GM12872 (cell line): Measurements from ENCODE around the gene TXN.

Experiments
- TF ChIP-seq, protein P1 (sequence below): IDR thresholded peaks from 3 replicates; pipeline ENCODE4 v1.5.1; 2011; ENCODE audit warnings: low read depth, mild to moderate bottlenecking, low read length, moderate library complexity; ENCODE audit not compliant: insufficient read depth

TXN gene

DNA sequence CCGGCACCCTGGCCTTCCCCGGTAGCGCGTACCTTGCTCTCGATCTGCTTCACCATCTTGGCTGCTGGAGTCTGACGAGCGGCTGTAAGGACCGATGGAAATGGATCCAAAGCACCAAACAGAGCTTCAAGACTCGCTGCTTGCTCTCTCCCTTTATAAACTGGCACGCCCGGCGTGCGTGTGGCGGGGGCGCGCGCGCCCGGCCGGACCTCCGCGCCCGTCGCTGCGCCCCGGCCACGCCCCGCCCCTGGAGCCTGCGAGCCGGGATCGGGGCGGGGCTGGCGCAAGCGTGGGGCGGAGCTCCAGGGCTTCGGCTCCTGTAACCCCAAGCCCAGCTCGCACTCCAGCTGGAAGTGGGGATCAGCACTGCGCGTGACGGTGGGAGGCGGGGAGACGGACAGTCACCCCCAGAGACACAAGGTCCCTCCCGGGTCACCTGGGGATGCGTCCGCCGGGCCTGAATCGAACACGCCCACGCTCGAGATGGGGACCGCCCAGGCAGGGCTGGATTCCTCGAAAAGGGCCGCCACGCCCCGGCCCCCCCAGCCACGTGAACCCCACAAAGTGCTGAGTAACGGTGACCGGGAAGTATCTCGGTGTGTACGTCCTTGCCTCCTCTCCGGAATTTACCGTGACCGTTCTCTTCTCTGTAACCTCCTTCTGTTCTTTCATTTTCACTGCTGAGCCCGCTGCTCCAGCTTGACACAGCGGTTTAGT, at the start of gene TXN:
Gene TXN (minus strand): TSS at position 128 of the 717 bp plus-strand sequence. CDS start 72 bp downstream, at position 56.
- TF ChIP-seq, protein P1, sequence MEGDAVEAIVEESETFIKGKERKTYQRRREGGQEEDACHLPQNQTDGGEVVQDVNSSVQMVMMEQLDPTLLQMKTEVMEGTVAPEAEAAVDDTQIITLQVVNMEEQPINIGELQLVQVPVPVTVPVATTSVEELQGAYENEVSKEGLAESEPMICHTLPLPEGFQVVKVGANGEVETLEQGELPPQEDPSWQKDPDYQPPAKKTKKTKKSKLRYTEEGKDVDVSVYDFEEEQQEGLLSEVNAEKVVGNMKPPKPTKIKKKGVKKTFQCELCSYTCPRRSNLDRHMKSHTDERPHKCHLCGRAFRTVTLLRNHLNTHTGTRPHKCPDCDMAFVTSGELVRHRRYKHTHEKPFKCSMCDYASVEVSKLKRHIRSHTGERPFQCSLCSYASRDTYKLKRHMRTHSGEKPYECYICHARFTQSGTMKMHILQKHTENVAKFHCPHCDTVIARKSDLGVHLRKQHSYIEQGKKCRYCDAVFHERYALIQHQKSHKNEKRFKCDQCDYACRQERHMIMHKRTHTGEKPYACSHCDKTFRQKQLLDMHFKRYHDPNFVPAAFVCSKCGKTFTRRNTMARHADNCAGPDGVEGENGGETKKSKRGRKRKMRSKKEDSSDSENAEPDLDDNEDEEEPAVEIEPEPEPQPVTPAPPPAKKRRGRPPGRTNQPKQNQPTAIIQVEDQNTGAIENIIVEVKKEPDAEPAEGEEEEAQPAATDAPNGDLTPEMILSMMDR: no peak

DNA sequence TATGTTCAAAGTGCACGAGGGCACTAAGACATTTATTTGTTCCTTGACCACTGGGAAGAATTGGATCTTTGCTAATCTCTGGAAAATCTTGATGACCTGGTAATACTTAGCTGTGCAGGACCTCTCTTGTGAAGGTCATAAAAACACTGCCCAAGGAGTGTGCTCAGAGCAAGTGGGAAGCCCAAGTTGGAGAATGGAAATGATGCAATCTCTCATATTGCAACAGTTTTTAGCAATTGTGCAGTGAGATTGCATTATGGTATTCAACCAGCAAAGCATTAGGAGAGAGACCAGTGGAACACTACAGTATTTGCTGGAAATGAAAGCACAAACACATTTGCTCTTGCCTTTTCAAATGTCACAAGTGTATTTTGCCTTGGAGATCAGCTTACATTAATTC, 46.8 kb upstream of the TXN start:
- TF ChIP-seq, protein P1: no peak

DNA sequence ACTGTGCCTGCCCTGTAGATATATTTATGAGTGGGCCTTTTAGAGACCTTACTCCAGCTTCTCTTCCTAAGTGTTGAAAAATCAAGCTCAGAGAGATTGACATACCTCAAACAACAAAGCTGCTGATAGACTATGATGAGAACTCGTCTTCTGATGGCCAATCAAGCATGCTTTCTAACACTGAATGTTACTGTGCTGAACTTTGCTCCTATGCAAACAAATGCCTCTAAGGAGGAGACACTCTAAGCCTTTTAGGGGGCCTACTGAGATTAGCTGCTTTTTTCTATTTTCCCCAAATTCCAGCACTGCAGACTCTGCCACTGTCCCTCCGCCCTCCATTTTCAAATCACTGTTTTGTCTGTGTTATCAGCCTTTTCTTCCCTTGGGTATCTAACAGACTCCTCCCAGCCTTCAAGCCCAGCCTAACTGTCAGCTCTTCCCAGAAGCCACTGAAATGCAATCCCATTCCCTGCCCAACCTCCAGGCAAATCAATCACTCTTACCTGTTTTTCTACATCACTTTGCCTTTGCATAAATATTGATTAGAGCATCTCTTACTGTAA, 41.8 kb upstream of the TXN start:
- TF ChIP-seq, protein P1: no peak

DNA sequence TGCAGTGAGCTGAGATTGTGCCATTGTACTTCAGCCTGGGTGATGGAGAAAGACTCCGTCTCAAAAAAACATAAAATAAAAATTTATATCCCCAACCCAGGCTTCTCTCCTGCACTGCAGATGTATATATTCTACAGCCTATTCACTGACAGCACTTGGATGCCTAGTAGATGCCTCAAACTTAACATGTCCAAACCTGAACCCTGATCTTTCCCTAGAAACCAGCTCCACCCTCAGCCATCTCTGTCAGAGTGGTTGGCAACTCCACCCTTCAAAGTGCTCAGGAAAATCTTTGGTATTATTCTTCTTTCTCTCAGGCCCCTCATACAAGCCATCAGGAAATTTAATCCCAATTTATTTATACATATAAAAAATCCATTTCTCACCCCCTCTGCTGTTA, 36.9 kb upstream of the TXN start:
- TF ChIP-seq, protein P1: no peak

DNA sequence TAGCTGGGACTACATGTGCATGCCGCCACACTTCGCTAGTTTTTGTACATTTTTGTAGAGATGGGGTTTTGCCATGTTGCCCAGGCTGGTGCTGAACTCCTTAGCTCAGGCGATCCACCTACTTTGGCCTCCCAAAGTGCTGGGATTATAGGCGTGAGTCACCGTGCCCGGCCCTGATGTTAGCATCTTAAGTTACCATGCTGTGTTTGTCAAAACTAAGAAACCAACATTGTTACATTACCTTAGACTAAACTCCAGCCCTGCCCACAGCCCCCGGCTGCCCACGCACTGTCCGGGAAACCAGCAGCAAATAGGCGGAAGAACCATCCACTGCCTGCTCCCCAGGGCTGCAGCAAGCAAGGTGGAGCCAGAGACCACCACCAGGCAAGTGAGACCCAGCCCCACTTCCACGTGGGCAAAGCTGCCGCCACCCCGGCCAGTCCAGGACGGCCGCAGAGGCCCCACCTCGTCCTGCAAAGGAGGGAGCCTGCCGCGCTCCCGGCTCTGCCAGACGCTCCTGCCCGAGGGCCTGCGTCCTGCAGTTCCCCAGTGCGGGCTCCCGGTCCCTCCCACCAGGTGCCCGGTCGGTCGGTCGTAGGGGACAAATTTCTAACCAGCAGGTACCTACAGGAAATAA, 35.7 kb upstream of the TXN start:
- TF ChIP-seq, protein P1: no peak

DNA sequence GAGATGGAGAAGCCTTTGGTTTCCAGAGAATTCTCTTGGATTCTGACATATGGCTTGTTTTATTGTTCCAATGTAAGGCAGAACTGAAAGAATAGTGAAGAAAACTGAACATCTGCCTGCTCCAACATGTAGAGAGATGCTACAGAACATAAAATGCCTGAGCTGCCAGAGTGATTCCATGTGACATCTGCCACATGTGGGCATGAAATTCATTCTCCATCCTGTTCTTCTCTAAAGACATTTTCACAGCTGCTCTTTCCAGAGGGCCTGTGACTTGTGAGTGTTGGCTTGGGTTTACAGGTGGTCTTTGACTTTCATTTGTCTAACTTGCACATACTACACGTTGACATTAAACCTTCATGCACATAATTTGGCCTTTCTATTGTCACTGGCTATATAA, 33.7 kb upstream of the TXN start:
- TF ChIP-seq, protein P1: no peak

DNA sequence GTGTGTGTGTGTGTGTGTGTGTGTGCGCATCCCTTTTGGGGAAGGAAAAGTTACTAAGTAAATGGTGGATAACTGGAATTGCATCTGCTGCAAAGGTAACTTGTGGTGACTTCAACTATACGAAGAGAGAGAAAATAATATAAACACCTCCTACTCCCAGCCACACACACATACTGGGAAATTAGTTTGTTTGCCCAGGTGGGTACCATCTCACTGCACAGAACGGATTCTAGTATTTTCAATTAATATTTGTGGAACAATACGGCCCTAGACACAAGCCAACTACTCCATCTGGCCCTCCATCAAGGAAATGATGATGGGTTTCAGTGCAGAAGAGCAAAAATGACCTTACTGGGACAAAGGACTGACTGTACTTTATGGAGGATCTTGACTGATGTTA, 32.2 kb upstream of the TXN start:
- TF ChIP-seq, protein P1: no peak
